H1 (cell line): ENCODE results near the gene SEC14L5. TPM values are rescaled to one million over a fixed set of nuclear protein-coding genes. Genes with fewer than 3 reads are reported as not detected.

Experiments
- CTCF ChIA-PET: fragments of 300-600 bp; sonication (Branson Sonifier 250); formaldehyde crosslinking; loops from one replicate; lab custom pipeline; 2021; ENCODE audit not compliant: partially characterized antibody; lab: Charles Lee
- POLR2A ChIA-PET: fragments of 300-600 bp; sonication (Branson Sonifier 250); formaldehyde crosslinking; loops from one replicate; lab custom pipeline; 2021; ENCODE audit warnings: inconsistent platforms; ENCODE audit not compliant: partially characterized antibody; lab: Charles Lee
- DNase-seq, 2 experiments: peaks; one replicate each; pipeline versions ENCODE4 v3.0.0 to v3.0.0-alpha.2; 2010 to 2022; ENCODE audit warnings: low spot score in 2 of 2, low read depth in 1 of 2, mixed read lengths in 1 of 2
- FAIRE-seq: peaks from 2 replicates; lab custom pipeline; 2011; peaks lifted over from hg19 to GRCh38; lab: Jason Lieb, UNC
- H2AFZ ChIP-seq: 2 replicates; pipeline ENCODE4 v1.8.1; 2012; ENCODE audit warnings: low read length, inconsistent platforms
- H2AK5ac ChIP-seq: 2 replicates; pipeline ENCODE4 v1.6.1; 2013; ENCODE audit warnings: low read depth, low read length
- H2BK120ac ChIP-seq: replicated peaks from 2 replicates; pipeline ENCODE3; 2013; ENCODE audit warnings: low read depth, low read length, inconsistent platforms
- H2BK12ac ChIP-seq: 2 replicates; pipeline ENCODE4 v1.6.1; 2013; ENCODE audit warnings: low read depth, low read length
- H2BK15ac ChIP-seq: 2 replicates; pipeline ENCODE4 v1.6.1; 2013; ENCODE audit warnings: low read length
- H2BK20ac ChIP-seq: 2 replicates; pipeline ENCODE4 v1.6.1; 2013; ENCODE audit warnings: low read length
- H2BK5ac ChIP-seq: 2 replicates; pipeline ENCODE4 v1.6.1; 2013; ENCODE audit warnings: low read depth, low read length
- H3K14ac ChIP-seq: 2 replicates; pipeline ENCODE4 v1.6.1; 2013; ENCODE audit warnings: inconsistent platforms; ENCODE audit not compliant: insufficient read length
- H3K18ac ChIP-seq: 2 replicates; pipeline ENCODE4 v1.6.1; 2013; ENCODE audit warnings: low read length; ENCODE audit errors: extremely low read depth
- H3K23ac ChIP-seq: 2 replicates; pipeline ENCODE4 v1.6.1; 2013; ENCODE audit warnings: inconsistent platforms; ENCODE audit not compliant: insufficient read length
- H3K23me2 ChIP-seq: 2 replicates; pipeline ENCODE4 v1.6.1; 2013; ENCODE audit warnings: low read depth, low read length
- H3K27ac ChIP-seq: 2 replicates; pipeline ENCODE4 v1.6.1; 2011; ENCODE audit warnings: low read depth, low read length, inconsistent platforms
- H3K27me3 ChIP-seq, 4 experiments: replicated peaks in 1 of 4; 1 replicate in 1 of 4; 2 replicates in 3 of 4; pipeline versions ENCODE4 v1.6.1 to v1.8.1; 2011 to 2013; ENCODE audit warnings: low read length in 3 of 4, mild to moderate bottlenecking in 3 of 4, inconsistent platforms in 2 of 4, mixed read lengths in 2 of 4, moderate library complexity in 1 of 4; ENCODE audit not compliant: control insufficient read depth in 3 of 4, insufficient read depth in 3 of 4; ENCODE audit errors: extremely low read depth in 1 of 4
- H3K36me3 ChIP-seq, 4 experiments: 2 replicates each; pipeline versions ENCODE4 v1.6.1 to v1.8.1; 2011 to 2013; ENCODE audit warnings: mild to moderate bottlenecking in 4 of 4, low read length in 3 of 4, moderate library complexity in 2 of 4, control low read depth in 1 of 4, inconsistent platforms in 1 of 4; ENCODE audit not compliant: insufficient read depth in 4 of 4, control insufficient read depth in 2 of 4
- H3K4ac ChIP-seq: replicated peaks from 2 replicates; pipeline ENCODE3; 2013; ENCODE audit warnings: low read length, low read depth, mixed read lengths, inconsistent platforms; ENCODE audit not compliant: insufficient read length
- H3K4me1 ChIP-seq, 4 experiments: replicated peaks in 1 of 4; 1 replicate in 1 of 4; 2 replicates in 3 of 4; pipeline versions ENCODE4 v1.6.1 to v1.8.1; 2011 to 2013; ENCODE audit warnings: low read length in 3 of 4, inconsistent platforms in 2 of 4, mixed read lengths in 1 of 4; ENCODE audit not compliant: insufficient read depth in 4 of 4, control insufficient read depth in 3 of 4
- H3K4me2 ChIP-seq, 2 experiments: 2 replicates each; pipeline versions ENCODE4 v1.6.1 to v1.8.1; 2011 to 2013; ENCODE audit warnings: low read depth in 2 of 2, low read length in 2 of 2, control low read depth in 1 of 2, inconsistent platforms in 1 of 2, mild to moderate bottlenecking in 1 of 2; ENCODE audit not compliant: insufficient read depth in 1 of 2
- H3K4me3 ChIP-seq, 4 experiments: fragments of 200-600, 300-600 bp in 1 of 4; sonication (generic), shearing (Covaris generic), sonication (Bioruptor Twin) in 1 of 4; 2 replicates each; pipeline versions ENCODE4 v1.5.1 to v1.8.1; 2011 to 2016; ENCODE audit warnings: low read length in 4 of 4, low read depth in 3 of 4, control low read depth in 2 of 4, inconsistent platforms in 2 of 4, mild to moderate bottlenecking in 2 of 4, mixed read lengths in 1 of 4, moderate library complexity in 1 of 4; ENCODE audit not compliant: insufficient read depth in 2 of 4; ENCODE audit errors: extremely low read depth in 1 of 4
- H3K56ac ChIP-seq: replicated peaks from 2 replicates; pipeline ENCODE3; 2013; ENCODE audit warnings: low read depth, mild to moderate bottlenecking, mixed read lengths, low read length, inconsistent platforms; ENCODE audit not compliant: insufficient read length
- H3K79me1 ChIP-seq: 2 replicates; pipeline ENCODE4 v1.6.1; 2013; ENCODE audit warnings: low read depth, low read length, control low read depth
- H3K79me2 ChIP-seq, 2 experiments: 2 replicates each; pipeline versions ENCODE4 v1.6.1 to v1.8.1; 2012 to 2013; ENCODE audit warnings: low read length in 2 of 2, mild to moderate bottlenecking in 2 of 2, inconsistent platforms in 1 of 2; ENCODE audit not compliant: insufficient read depth in 2 of 2, control insufficient read depth in 1 of 2
- H3K9ac ChIP-seq, 4 experiments: replicated peaks in 1 of 4; 1 replicate in 1 of 4; 2 replicates in 3 of 4; pipeline versions ENCODE4 v1.6.1 to v1.8.1; 2011 to 2013; ENCODE audit warnings: low read depth in 3 of 4, low read length in 3 of 4, control low read depth in 2 of 4, mild to moderate bottlenecking in 2 of 4, moderate library complexity in 2 of 4, inconsistent platforms in 1 of 4; ENCODE audit errors: extremely low read depth in 1 of 4
- H3K9me3 ChIP-seq, 2 experiments: 2 replicates each; pipeline versions ENCODE4 v1.6.1 to v1.8.1; 2012 to 2013; ENCODE audit warnings: mild to moderate bottlenecking in 2 of 2, moderate library complexity in 2 of 2, control low read depth in 1 of 2, inconsistent platforms in 1 of 2, low read depth in 1 of 2, low read length in 1 of 2, mixed read lengths in 1 of 2; ENCODE audit not compliant: insufficient read depth in 2 of 2
- H4K20me1 ChIP-seq, 2 experiments: replicated peaks in 1 of 2; 2 replicates each; pipeline versions ENCODE3 to v1.8.1; 2011 to 2013; ENCODE audit warnings: inconsistent platforms in 2 of 2, low read length in 2 of 2, mild to moderate bottlenecking in 1 of 2; ENCODE audit not compliant: insufficient read depth in 2 of 2, control insufficient read depth in 1 of 2
- H4K5ac ChIP-seq: 2 replicates; pipeline ENCODE4 v1.6.1; 2013; ENCODE audit warnings: low read length, low read depth, mixed read lengths, inconsistent platforms; ENCODE audit not compliant: insufficient read length
- H4K8ac ChIP-seq: 2 replicates; pipeline ENCODE4 v1.8.0; 2013; ENCODE audit warnings: mild to moderate bottlenecking, moderate library complexity, low read length, inconsistent platforms; ENCODE audit not compliant: insufficient read depth; ENCODE audit errors: extremely low read depth
- H4K91ac ChIP-seq: replicated peaks from 2 replicates; pipeline ENCODE3; 2013; ENCODE audit warnings: low read length, mixed read lengths, inconsistent platforms; ENCODE audit not compliant: insufficient read length
- ATF2 ChIP-seq: IDR thresholded peaks from 2 replicates; pipeline ENCODE4 v1.6.1; 2012; ENCODE audit warnings: low read length, inconsistent platforms
- CHD1 ChIP-seq: IDR thresholded peaks from 2 replicates; pipeline ENCODE4 v1.6.1; 2012; ENCODE audit warnings: low read depth, low read length, improper control_type of control experiment
- CTBP2 ChIP-seq: IDR thresholded peaks from 2 replicates; pipeline ENCODE4 v1.7.0; 2011; ENCODE audit warnings: borderline replicate concordance, mild to moderate bottlenecking, moderate library complexity, mixed read lengths, low read length; ENCODE audit not compliant: insufficient read depth, insufficient read length
- CTCF ChIP-seq, 3 experiments: IDR thresholded peaks; 1 replicate in 2 of 3; 2 replicates in 1 of 3; pipeline versions ENCODE4 v1.5.1 to v1.6.1; 2011; ENCODE audit warnings: low read length in 3 of 3, mild to moderate bottlenecking in 3 of 3, inconsistent platforms in 2 of 3, low read depth in 1 of 3, moderate library complexity in 1 of 3; ENCODE audit not compliant: insufficient read depth in 1 of 3; ENCODE audit errors: control extremely low read depth in 1 of 3
- POU5F1 ChIP-seq: IDR thresholded peaks from 2 replicates; pipeline ENCODE4 v1.6.1; 2011; ENCODE audit warnings: low read depth, mild to moderate bottlenecking, low read length, moderate library complexity
- SIN3A ChIP-seq, 2 experiments: IDR thresholded peaks in 1 of 2; conservative IDR thresholded peaks in 1 of 2; 2 replicates each; pipeline ENCODE4 v1.6.1; 2011 to 2012; ENCODE audit warnings: low read length in 2 of 2, improper control_type of control experiment in 1 of 2, low read depth in 1 of 2, mild to moderate bottlenecking in 1 of 2
- USF2 ChIP-seq: IDR thresholded peaks from 2 replicates; pipeline ENCODE4 v1.6.1; 2011; ENCODE audit warnings: low read length, improper control_type of control experiment
- WGBS, 2 experiments: shearing (Covaris generic) in 1 of 2; methylation state at CpG; one replicate each; pipeline versions ENCODE4 v1.1.6 to v1.1.7; 2013 to 2015; ENCODE audit warnings: low lambda C conversion rate in 2 of 2, mixed read lengths in 2 of 2, inconsistent platforms in 1 of 2, low coverage in 1 of 2, missing lambda C conversion rate in 1 of 2; ENCODE audit not compliant: insufficient replicate concordance in 2 of 2, insufficient coverage in 1 of 2, insufficient read length in 1 of 2; ENCODE audit errors: extremely low coverage in 1 of 2, missing lambda C conversion rate in 1 of 2; 5-methylcytosine and 5-hydroxymethylcytosine counted together
- polyA plus RNA-seq, 7 experiments: library from polyadenylated mRNA; depleted of rRNA in 3 of 7; stranded (reverse) in 5 of 7; unstranded in 2 of 7; fragments of >200 nt in 5 of 7; fragments of 200-250 nt in 2 of 7; gene quantifications; 1 replicate in 5 of 7; 2 replicates in 1 of 7; 4 replicates in 1 of 7; pipeline versions ENCODE4 v1.2.1 to v1.2.3, GENCODE V29; 2011 to 2013; ENCODE audit warnings: missing spikeins in 2 of 7, mixed read lengths in 2 of 7
- total RNA-seq: library from RNA; stranded (reverse); fragmentation: NEBNext Ultra II Directional; extraction: Animal tissue kit (Norgen Biotek cat#: 25700); gene quantifications from 2 replicates; pipeline ENCODE4 v1.2.1, GENCODE V29; 2021

Gene SEC14L5
- total and polyA plus RNA-seq, 2 of the 8 experiments (the other 6 are each of a cell fraction or from before 2014, with no cell fraction given) = 1.9 to 3.0 TPM

GRCh38 chr16:4988647-4989046 is 30.5 kb downstream of the SEC14L5 start:
- Histone ChIP-seq H3K23me2 (peaks cover 4% of the 10 kb centered on the region; the same call in 1 of the 2 replicates), H3K4ac (no peak overlapping the region), H3K4me2 (no peak overlapping the region; a peak in 1 of 4 replicates), H2BK15ac (0 out of 2 replicates have a peak overlapping the region, but pooled peaks have one; percentile 75), H2AK5ac (0 out of 2 replicates have a peak overlapping the region, but pooled peaks have one; percentile 60), H3K18ac (no peak overlapping the region), H2BK12ac (peak overlapping the region; percentile 39; the same call in 1 of the 2 replicates), H2AFZ (no peak overlapping the region), H2BK20ac (0 out of 2 replicates have a peak overlapping the region, but pooled peaks have one; percentile 43), H2BK5ac (no peak overlapping the region), H2BK120ac (no peak overlapping the region), H3K4me1 (peaks cover 0 to 3% (median 1%) of the 10 kb centered on the region in 4 experiments; a peak in 3 of 7 replicates), H3K36me3 (no peaks in the 10 kb centered on the region), H3K23ac (no peak overlapping the region), H4K91ac (no peak overlapping the region), H3K9me3 (no peaks in the 10 kb centered on the region; a peak in 1 of 4 replicates), H4K20me1 (no peaks in the 10 kb centered on the region), H3K79me1 (no peaks in the 10 kb centered on the region), H3K9ac (no peak overlapping the region), H4K8ac (no peak overlapping the region), H3K79me2 (no peaks in the 10 kb centered on the region), H3K14ac (no peak overlapping the region), H3K27me3 (peaks cover 4 to 26% (median 20%) of the 10 kb centered on the region in 4 experiments), H4K5ac (no peak overlapping the region), H3K56ac (no peak overlapping the region), H3K27ac (no peak overlapping the region), H3K4me3 (no peak overlapping the region)
- POLR2A ChIA-PET = no interaction called here
- CTCF ChIA-PET = interaction anchor here (1.1 to 1.8 kb wide), 2 partner anchors 28 to 84 kb away, joined by 3 to 4 read pairs; no protein-coding TSS in a partner anchor
- WGBS, 2 experiments = 87% methylated on average over 5 of the region's 5 CpGs; no CpG with 5 or more reads in 1 of the 2 experiments
- FAIRE-seq = no peak
- DNase-seq = no peak
- no peak for TF ChIP-seq CTCF (IDR thresholded peaks at IDR 0.05; ENCODE audit: control extremely low read depth in 1 of 3, insufficient read depth in 1 of 3, low read depth in 1 of 3, low read length in 3 of 3)
- no peak for TF ChIP-seq CTBP2
- no peak for TF ChIP-seq CHD1
- TF ChIP-seq USF2 = no peak
- no peak for TF ChIP-seq SIN3A (conservative IDR thresholded peaks at IDR 0.05 in 1 of 2, IDR thresholded peaks at IDR 0.05 in 1 of 2; ENCODE audit: low read depth in 1 of 2, low read length in 2 of 2)
- no peak for TF ChIP-seq POU5F1
- no peak for TF ChIP-seq ATF2
